22Rv1 (cell line): ENCODE measurements around the gene TTC28.
"Not testable (repeated sequence)": the region's sequence is repeated elsewhere in the genome, so short reads cannot be mapped to it uniquely, and the experiment has no call there.

Experiments
- ZFX ChIP-seq: fragments of 450-650 bp; IDR thresholded peaks from 2 replicates; pipeline ENCODE4 v1.6.1; 2017; ENCODE audit warnings: antibody characterized with exemption, borderline replicate concordance
- TF ChIP-seq, protein P1 (sequence below): fragments of 450-650 bp; IDR thresholded peaks from 2 replicates; pipeline ENCODE4 v1.5.1; 2017; ENCODE audit warnings: mild to moderate bottlenecking

DNA sequence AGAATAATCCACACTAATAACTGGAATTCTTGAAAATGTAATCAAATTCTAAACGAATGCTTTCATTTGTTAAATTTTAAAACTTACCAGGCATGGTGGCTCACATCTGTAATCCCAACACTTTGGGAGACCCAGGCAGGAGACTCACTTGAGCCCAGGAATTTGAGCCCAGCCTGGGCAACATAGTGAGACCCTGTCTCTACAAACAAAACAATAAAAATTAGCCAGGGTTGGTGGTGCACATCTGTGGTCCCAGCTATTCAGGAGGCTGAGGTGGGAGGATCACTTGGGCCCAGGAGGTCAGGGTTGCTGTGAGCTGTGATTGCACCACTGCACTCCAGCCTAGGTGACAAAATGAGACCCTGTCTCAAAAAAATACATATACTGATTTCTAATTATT, 212.6 kb downstream of the TTC28 start:
- TF ChIP-seq, protein P1, sequence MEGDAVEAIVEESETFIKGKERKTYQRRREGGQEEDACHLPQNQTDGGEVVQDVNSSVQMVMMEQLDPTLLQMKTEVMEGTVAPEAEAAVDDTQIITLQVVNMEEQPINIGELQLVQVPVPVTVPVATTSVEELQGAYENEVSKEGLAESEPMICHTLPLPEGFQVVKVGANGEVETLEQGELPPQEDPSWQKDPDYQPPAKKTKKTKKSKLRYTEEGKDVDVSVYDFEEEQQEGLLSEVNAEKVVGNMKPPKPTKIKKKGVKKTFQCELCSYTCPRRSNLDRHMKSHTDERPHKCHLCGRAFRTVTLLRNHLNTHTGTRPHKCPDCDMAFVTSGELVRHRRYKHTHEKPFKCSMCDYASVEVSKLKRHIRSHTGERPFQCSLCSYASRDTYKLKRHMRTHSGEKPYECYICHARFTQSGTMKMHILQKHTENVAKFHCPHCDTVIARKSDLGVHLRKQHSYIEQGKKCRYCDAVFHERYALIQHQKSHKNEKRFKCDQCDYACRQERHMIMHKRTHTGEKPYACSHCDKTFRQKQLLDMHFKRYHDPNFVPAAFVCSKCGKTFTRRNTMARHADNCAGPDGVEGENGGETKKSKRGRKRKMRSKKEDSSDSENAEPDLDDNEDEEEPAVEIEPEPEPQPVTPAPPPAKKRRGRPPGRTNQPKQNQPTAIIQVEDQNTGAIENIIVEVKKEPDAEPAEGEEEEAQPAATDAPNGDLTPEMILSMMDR, result not testable (repeated sequence)
- TF ChIP-seq ZFX, result not testable (repeated sequence)
